Eye (tissue), 1 donor: ENCODE data around the gene KRTAP5-3.

ENCODE experiments used
- DNase-seq: peaks from one replicate; pipeline ENCODE4 v3.0.0-alpha.2; 2015

The KRTAP5-3 gene

GRCh38 chr11:1563149-1563638 lies 45.1 kb downstream of the KRTAP5-3 start:
- no peak for DNase-seq

GRCh38 chr11:1562469-1563148 lies 45.7 kb downstream of the KRTAP5-3 start:
- DNase-seq: no peak

- DNase-seq: no peak
Measured at GRCh38 chr11:1561955-1562354, 46.3 kb downstream of the KRTAP5-3 start.

- no peak for DNase-seq
Measured at GRCh38 chr11:1561266-1561665, 47.0 kb downstream of the KRTAP5-3 start.

- no peak for DNase-seq
Measured at GRCh38 chr11:1560649-1561251, 47.5 kb downstream of the KRTAP5-3 start.

- no peak for DNase-seq
Measured at GRCh38 chr11:1560002-1560648, 48.1 kb downstream of the KRTAP5-3 start.

GRCh38 chr11:1559111-1559951 lies 48.9 kb downstream of the KRTAP5-3 start:
- no peak for DNase-seq

- no peak for DNase-seq
Measured at GRCh38 chr11:1558775-1559110, 49.5 kb downstream of the KRTAP5-3 start.

- DNase-seq: no peak
Measured at GRCh38 chr11:1557904-1558774, 50.1 kb downstream of the KRTAP5-3 start.
